HepG2 (cell line): ENCODE data around the gene ARHGAP9. TPM values are rescaled to one million over a fixed set of nuclear protein-coding genes. Genes with fewer than 3 reads are reported as not detected.

ENCODE experiments used
- AGO1 ChIP-seq: fragments of 200-400 bp; formaldehyde crosslinking; IDR thresholded peaks from 2 replicates; pipeline ENCODE4 v1.6.1; 2017; ENCODE audit warnings: mild to moderate bottlenecking, low read depth, low read length, moderate library complexity; ENCODE audit not compliant: poor library complexity, severe bottlenecking
- ASH2L ChIP-seq: fragments of 300-600, 200-600 bp; sonication (generic); IDR thresholded peaks from 2 replicates; pipeline ENCODE4 v1.7.0; 2017; ENCODE audit warnings: low read depth, mild to moderate bottlenecking, moderate library complexity, mixed read lengths, low read length; ENCODE audit not compliant: insufficient read length
- BORCS8-MEF2B ChIP-seq: sonication (generic); formaldehyde crosslinking; IDR thresholded peaks from 2 replicates; pipeline ENCODE4 v1.8.0; 2022; ENCODE audit warnings: mild to moderate bottlenecking, missing genetic modification reagents
- DMTF1 ChIP-seq: sonication (generic); formaldehyde crosslinking; IDR thresholded peaks from 2 replicates; pipeline ENCODE4 v1.4.0; 2020; ENCODE audit warnings: mild to moderate bottlenecking, missing genetic modification reagents
- GABPB1 ChIP-seq: IDR thresholded peaks from 2 replicates; pipeline ENCODE4 v1.6.1; 2016; ENCODE audit warnings: mild to moderate bottlenecking, missing genetic modification reagents, moderate library complexity, missing compliant biosample characterization
- GMEB1 ChIP-seq: sonication (generic); formaldehyde crosslinking; IDR thresholded peaks from 2 replicates; pipeline ENCODE4 v1.5.1; 2020; ENCODE audit warnings: missing genetic modification reagents, mild to moderate bottlenecking, borderline replicate concordance
- HCFC1 ChIP-seq: fragments of 150-350 bp; IDR thresholded peaks from 2 replicates; pipeline ENCODE4 v1.6.1; 2014; ENCODE audit warnings: low read depth, low read length
- NFIB ChIP-seq: sonication (generic); formaldehyde crosslinking; IDR thresholded peaks from 2 replicates; pipeline ENCODE4 v1.9.0; 2021; ENCODE audit warnings: missing genetic modification reagents, mild to moderate bottlenecking, borderline replicate concordance
- NR1H2 ChIP-seq: sonication (generic); formaldehyde crosslinking; IDR thresholded peaks from 2 replicates; pipeline ENCODE4 v1.8.1; 2022; ENCODE audit warnings: low read depth, missing genetic modification reagents, borderline replicate concordance
- NR2C2 ChIP-seq: sonication (generic); formaldehyde crosslinking; IDR thresholded peaks from 2 replicates; pipeline ENCODE4 v1.4.0; 2020; ENCODE audit warnings: missing genetic modification reagents, mild to moderate bottlenecking, moderate library complexity, borderline replicate concordance
- SAFB2 ChIP-seq: sonication (generic); formaldehyde crosslinking; IDR thresholded peaks from 2 replicates; pipeline ENCODE4 v1.5.1; 2020; ENCODE audit warnings: missing genetic modification reagents, low read depth, mild to moderate bottlenecking, borderline replicate concordance
- SMC3 ChIP-seq: IDR thresholded peaks from 2 replicates; pipeline ENCODE4 v1.6.1; 2011; ENCODE audit warnings: low read length, improper control_type of control experiment
- UBTF ChIP-seq: sonication (generic); formaldehyde crosslinking; IDR thresholded peaks from 2 replicates; pipeline ENCODE4 v1.4.0; 2020; ENCODE audit warnings: mild to moderate bottlenecking, missing genetic modification reagents
- ZFX ChIP-seq: sonication (generic); formaldehyde crosslinking; IDR thresholded peaks from 2 replicates; pipeline ENCODE4 v1.4.0; 2020; ENCODE audit warnings: mild to moderate bottlenecking, low read depth, missing genetic modification reagents, moderate library complexity
- ZFY ChIP-seq: sonication (generic); formaldehyde crosslinking; IDR thresholded peaks from 2 replicates; pipeline ENCODE4 v1.4.0; 2020; ENCODE audit warnings: missing genetic modification reagents
- ZMYM3 ChIP-seq: sonication (generic); formaldehyde crosslinking; IDR thresholded peaks from 2 replicates; pipeline ENCODE4 v1.5.1; 2020; ENCODE audit warnings: mild to moderate bottlenecking, missing genetic modification reagents
- ZNF160 ChIP-seq: sonication (generic); formaldehyde crosslinking; IDR thresholded peaks from 2 replicates; pipeline ENCODE4 v1.8.0; 2022; ENCODE audit warnings: mild to moderate bottlenecking, inconsistent platforms, missing genetic modification reagents
- ZNF33B ChIP-seq: sonication (generic); formaldehyde crosslinking; IDR thresholded peaks from 2 replicates; pipeline ENCODE4 v1.5.1; 2020; ENCODE audit warnings: mild to moderate bottlenecking, missing genetic modification reagents
- ZNF510 ChIP-seq: sonication (generic); formaldehyde crosslinking; IDR thresholded peaks from 2 replicates; pipeline ENCODE4 v1.4.0; 2020; ENCODE audit warnings: low read depth, mild to moderate bottlenecking, missing genetic modification reagents
- ZNF883 ChIP-seq: sonication (generic); formaldehyde crosslinking; IDR thresholded peaks from 2 replicates; pipeline ENCODE4 v1.5.1; 2020; ENCODE audit warnings: mild to moderate bottlenecking, missing genetic modification reagents; ENCODE audit errors: not compliant biosample characterization
- polyA plus RNA-seq, 8 experiments: library from polyadenylated mRNA; depleted of rRNA in 3 of 8; stranded (reverse) in 7 of 8; unstranded in 1 of 8; fragments of >200 nt; fragmentation: Illumina TruSeq in 4 of 8; extraction: Trizol in 4 of 8; gene quantifications; 2 replicates each; pipeline versions ENCODE4 v1.2.1 to v1.2.3, GENCODE V29; 2011 to 2016; ENCODE audit warnings: low read depth in 4 of 8, missing spikeins in 1 of 8, mixed read lengths in 1 of 8; ENCODE audit not compliant: insufficient read depth in 1 of 8
- total RNA-seq, 5 experiments: library from RNA; depleted of rRNA; stranded (reverse); fragments of >200 nt; fragmentation: Illumina TruSeq; extraction: Trizol; gene quantifications; 2 replicates each; pipeline ENCODE4 v1.2.3, GENCODE V29; 2016; ENCODE audit warnings: low read depth in 1 of 5
- TF ChIP-seq, protein P1 (sequence below): sonication (generic); formaldehyde crosslinking; IDR thresholded peaks from 2 replicates; pipeline ENCODE4 v1.5.0; 2020; ENCODE audit warnings: missing genetic modification reagents, mild to moderate bottlenecking, borderline replicate concordance

The ARHGAP9 gene
- total and polyA plus RNA-seq, 2 of the 13 experiments (the other 11 are each of a cell fraction or from before 2014, with no cell fraction given): 0.18 to 1.2 TPM

- peak; percentile 34; the same call in 1 of the 2 replicates for TF ChIP-seq SMC3
- no peak; the same call in 1 of the 2 replicates for TF ChIP-seq DMTF1
- no peak for TF ChIP-seq NR2C2 (CRISPR knock-in tag)
- TF ChIP-seq UBTF (CRISPR knock-in tag): peak; percentile 62
- no peak for TF ChIP-seq NFIB (CRISPR knock-in tag)
- peak; percentile 56; the same call in 1 of the 2 replicates for TF ChIP-seq ZFX (CRISPR knock-in tag)
- TF ChIP-seq ZFY (CRISPR knock-in tag): peak; percentile 12; the same call in 1 of the 2 replicates
- TF ChIP-seq, protein P1, sequence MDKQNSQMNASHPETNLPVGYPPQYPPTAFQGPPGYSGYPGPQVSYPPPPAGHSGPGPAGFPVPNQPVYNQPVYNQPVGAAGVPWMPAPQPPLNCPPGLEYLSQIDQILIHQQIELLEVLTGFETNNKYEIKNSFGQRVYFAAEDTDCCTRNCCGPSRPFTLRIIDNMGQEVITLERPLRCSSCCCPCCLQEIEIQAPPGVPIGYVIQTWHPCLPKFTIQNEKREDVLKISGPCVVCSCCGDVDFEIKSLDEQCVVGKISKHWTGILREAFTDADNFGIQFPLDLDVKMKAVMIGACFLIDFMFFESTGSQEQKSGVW (CRISPR knock-in tag): no peak
- no peak for TF ChIP-seq ZNF33B
- TF ChIP-seq HCFC1: 0 out of 2 replicates have a peak, but pooled peaks have one; percentile 15
- peak; percentile 77 for TF ChIP-seq ASH2L
- peak; percentile 76 for TF ChIP-seq AGO1
- TF ChIP-seq GMEB1: peak; percentile 50; the same call in 1 of the 2 replicates
- TF ChIP-seq SAFB2 (CRISPR knock-in tag): no peak
- TF ChIP-seq GABPB1 (CRISPR knock-in tag): peak; percentile 23; the same call in 1 of the 2 replicates
- no peak for TF ChIP-seq ZNF510 (CRISPR knock-in tag)
- TF ChIP-seq ZMYM3 (CRISPR knock-in tag): peak; percentile 68; the same call in 1 of the 2 replicates
- 0 out of 2 replicates have a peak, but pooled peaks have one; percentile 2 for TF ChIP-seq BORCS8-MEF2B (CRISPR knock-in tag)
- peak; percentile 41 for TF ChIP-seq ZNF883 (CRISPR knock-in tag)
- TF ChIP-seq ZNF160 (CRISPR knock-in tag): 0 out of 2 replicates have a peak, but pooled peaks have one; percentile 55
- 0 out of 2 replicates have a peak, but pooled peaks have one; percentile 39 for TF ChIP-seq NR1H2 (CRISPR knock-in tag)
Measured at GRCh38 chr12:57459055-57459749, 20.5 kb downstream of the ARHGAP9 start (continued).
